ENCODE measurements around the gene ENOX1.

DNA sequence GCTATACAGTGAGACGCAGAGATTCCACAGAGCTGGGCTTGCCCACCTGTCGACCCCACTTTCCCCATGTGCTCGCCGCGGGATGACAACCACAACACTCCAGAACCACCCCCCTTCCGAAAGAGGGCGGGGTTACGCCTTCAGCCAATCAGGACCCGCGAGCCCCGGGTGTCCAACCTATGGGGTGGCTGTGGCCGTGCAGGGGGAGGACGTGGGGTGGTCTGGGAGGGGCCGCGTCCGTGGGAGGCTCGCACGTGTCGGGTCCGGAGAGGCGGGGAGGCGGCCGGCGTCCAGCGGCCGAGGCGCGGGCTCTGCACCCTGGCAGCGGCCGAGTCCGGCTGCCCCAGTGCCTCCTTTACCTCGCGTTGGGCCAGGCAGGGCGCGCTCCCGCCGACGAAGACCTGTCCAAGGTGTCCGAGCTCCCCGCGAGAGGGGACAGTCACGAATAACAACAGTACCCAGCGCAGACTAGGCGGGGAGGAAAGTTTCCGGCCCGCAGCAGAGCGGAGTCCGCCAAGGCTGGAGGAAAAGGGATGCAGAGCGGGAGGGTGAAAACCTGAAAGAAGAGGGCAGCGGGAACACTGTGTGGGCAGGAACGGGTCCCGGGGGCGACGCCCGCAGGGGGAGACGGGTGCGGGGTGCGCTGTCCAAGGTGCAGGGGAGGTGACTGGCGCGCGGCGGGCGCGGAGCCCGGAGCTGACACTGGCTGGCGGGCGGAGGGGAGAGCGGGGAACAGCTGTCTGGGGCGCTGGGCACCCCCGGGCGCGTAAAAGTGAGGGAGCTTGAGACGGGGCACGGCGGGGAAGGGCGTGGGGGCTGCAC lies 911 bp downstream of the ENOX1 start:
- no peak for TF ChIP-seq CTCF (IDR thresholded peaks at IDR 0.05)
- no peak for TF ChIP-seq POLR2A (IDR thresholded peaks at IDR 0.05)
